GM12878 (cell line): ENCODE results near the gene GRIK1. TPM values are rescaled to one million over a fixed set of nuclear protein-coding genes. Genes with fewer than 3 reads are reported as not detected.

Source experiments
- ATAC-seq: fragments of 200-7000 bp; cut with Tn5 transposase; 3 replicates; pipeline ENCODE4 v1.9.1; 2020; ENCODE audit warnings: mild to moderate bottlenecking, moderate library complexity
- BruUV-seq: library from RNA; stranded (reverse); fragments of 400-500 nt; replicated peaks from 2 replicates; lab custom pipeline; 2021; lab: Mats Ljungman, UMichigan
- CTCF ChIA-PET: fragments of 300-600 bp; sonication (Branson Sonifier 250); formaldehyde crosslinking; extraction: SDS; loops from one replicate; lab custom pipeline; 2021; ENCODE audit warnings: inconsistent platforms; lab: Yijun Ruan, JAX
- POLR2A ChIA-PET: fragments of 350-600 bp; formaldehyde crosslinking; extraction: SDS; loops from one replicate; lab custom pipeline; 2021; ENCODE audit warnings: inconsistent platforms; lab: Charles Lee
- RAD21 ChIA-PET: fragments of 300-600 bp; sonication (Branson Sonifier 250); formaldehyde crosslinking; loops from one replicate; lab custom pipeline; 2023; ENCODE audit warnings: antibody characterized with exemption; ENCODE audit not compliant: unreplicated experiment; lab: Charles Lee
- SMC1A ChIA-PET: fragments of 300-600 bp; sonication (Branson Sonifier 250); formaldehyde crosslinking; loops from one replicate; lab custom pipeline; 2023; ENCODE audit not compliant: unreplicated experiment, uncharacterized antibody; lab: Charles Lee
- DNase-seq: peaks from one replicate; pipeline ENCODE4 v3.0.0-alpha.2; 2011; ENCODE audit warnings: low read depth, low spot score
- FAIRE-seq: peaks from 3 replicates; lab custom pipeline; 2011; peaks lifted over from hg19 to GRCh38; lab: Jason Lieb, UNC
- H2AFZ ChIP-seq: 2 replicates; pipeline ENCODE4 v1.6.0; 2011; ENCODE audit warnings: low read depth, low read length, control low read depth; ENCODE audit not compliant: control insufficient read depth
- H3K27ac ChIP-seq: 2 replicates; pipeline ENCODE4 v1.5.1; 2011; ENCODE audit warnings: control low read depth; ENCODE audit not compliant: control insufficient read depth, insufficient read depth
- H3K27me3 ChIP-seq, 2 experiments: replicated peaks in 1 of 2; 2 replicates each; pipeline versions ENCODE4 v1.6.0 to v1.6.1; 2011; ENCODE audit warnings: low read length in 1 of 2; ENCODE audit not compliant: control insufficient read depth in 2 of 2, insufficient read depth in 2 of 2
- H3K36me3 ChIP-seq, 2 experiments: 2 replicates each; pipeline ENCODE4 v1.5.1; 2011; ENCODE audit warnings: low read length in 1 of 2; ENCODE audit not compliant: control insufficient read depth in 2 of 2, insufficient read depth in 2 of 2
- H3K4me1 ChIP-seq: 2 replicates; pipeline ENCODE4 v1.6.1; 2011; ENCODE audit warnings: mild to moderate bottlenecking, low read length, moderate library complexity, mixed read lengths; ENCODE audit not compliant: control insufficient read depth, insufficient read depth
- H3K4me2 ChIP-seq: 2 replicates; pipeline ENCODE4 v1.6.0; 2011; ENCODE audit warnings: control low read depth; ENCODE audit not compliant: control insufficient read depth, insufficient read depth
- H3K4me3 ChIP-seq: fragments of 200-600 bp; sonication (generic); 2 replicates; pipeline ENCODE4 v1.5.1; 2016
- H3K79me2 ChIP-seq: 2 replicates; pipeline ENCODE4 v1.6.0; 2011; ENCODE audit warnings: low read length; ENCODE audit not compliant: control insufficient read depth, insufficient read depth
- H3K9ac ChIP-seq: 2 replicates; pipeline ENCODE4 v1.8.0; 2011; ENCODE audit warnings: low read length, control low read depth, mixed read lengths; ENCODE audit not compliant: control insufficient read depth, insufficient read depth
- H3K9me3 ChIP-seq: replicated peaks from 3 replicates; pipeline ENCODE4 v1.5.1; 2011; ENCODE audit warnings: mild to moderate bottlenecking, low read length; ENCODE audit not compliant: control insufficient read depth, insufficient read depth
- H4K20me1 ChIP-seq: 2 replicates; pipeline ENCODE4 v1.6.0; 2011; ENCODE audit not compliant: control insufficient read depth, insufficient read depth
- ATF2 ChIP-seq: IDR thresholded peaks from 2 replicates; pipeline ENCODE4 v1.6.1; 2012; ENCODE audit warnings: low read length, inconsistent platforms
- BCLAF1 ChIP-seq: fragments of 450-650 bp; IDR thresholded peaks from 2 replicates; pipeline ENCODE4 v1.6.1; 2017; ENCODE audit warnings: antibody characterized with exemption, mild to moderate bottlenecking, moderate library complexity
- E2F4 ChIP-seq: IDR thresholded peaks from 2 replicates; pipeline ENCODE4 v1.6.1; 2012; ENCODE audit warnings: low read depth, low read length, improper control_type of control experiment
- ELK1 ChIP-seq: IDR thresholded peaks from 2 replicates; pipeline ENCODE4 v1.6.1; 2012; ENCODE audit warnings: low read depth, low read length, improper control_type of control experiment
- JUNB ChIP-seq: IDR thresholded peaks from 2 replicates; pipeline ENCODE4 v1.6.1; 2016; ENCODE audit warnings: antibody characterized with exemption, mild to moderate bottlenecking
- MAX ChIP-seq: IDR thresholded peaks from 2 replicates; pipeline ENCODE4 v1.6.1; 2012; ENCODE audit warnings: low read depth, low read length, improper control_type of control experiment
- MXI1 ChIP-seq: fragments of 150-350 bp; IDR thresholded peaks from 2 replicates; pipeline ENCODE4 v1.6.1; 2011; ENCODE audit warnings: low read depth, mild to moderate bottlenecking, inconsistent platforms, low read length, improper control_type of control experiment
- PKNOX1 ChIP-seq: fragments of 450-650 bp; IDR thresholded peaks from 2 replicates; pipeline ENCODE4 v1.6.1; 2016; ENCODE audit warnings: mild to moderate bottlenecking
- SMARCA5 ChIP-seq: fragments of 450-650 bp; IDR thresholded peaks from 2 replicates; pipeline ENCODE4 v1.6.1; 2017; ENCODE audit warnings: mild to moderate bottlenecking
- STAT1 ChIP-seq: fragments of 450-650 bp; conservative IDR thresholded peaks from 2 replicates; pipeline ENCODE4 v1.6.1; 2014; ENCODE audit warnings: antibody characterized with exemption, mild to moderate bottlenecking
- ZBTB4 ChIP-seq: fragments of 450-650 bp; formaldehyde crosslinking; IDR thresholded peaks from 2 replicates; pipeline ENCODE4 v1.4.0; 2022; ENCODE audit warnings: mild to moderate bottlenecking, moderate library complexity
- ZNF24 ChIP-seq: fragments of 450-650 bp; IDR thresholded peaks from 2 replicates; pipeline ENCODE4 v1.6.1; 2017; ENCODE audit warnings: antibody characterized with exemption, mild to moderate bottlenecking
- ZZZ3 ChIP-seq: IDR thresholded peaks from 2 replicates; pipeline ENCODE4 v1.6.1; 2011; ENCODE audit warnings: low read depth; ENCODE audit not compliant: control insufficient read depth, insufficient read length
- WGBS: methylation state at CpG from one replicate; pipeline ENCODE4 v1.1.6; 2016; ENCODE audit warnings: low lambda C conversion rate; ENCODE audit not compliant: insufficient replicate concordance, insufficient coverage; ENCODE audit errors: missing lambda C conversion rate; 5-methylcytosine and 5-hydroxymethylcytosine counted together
- in situ Hi-C: fragments of 300-500 bp; cut with MboI; formaldehyde crosslinking; loops from 9 replicates; pipeline ENCODE4 v1.14.3; 2018; ENCODE audit warnings: mixed read lengths
- intact Hi-C: fragments of 100-400 bp; cut with micrococcal nuclease; formaldehyde crosslinking; loops from one replicate; pipeline ENCODE4 v1.14.2; 2022; ENCODE audit not compliant: unreplicated experiment
- polyA plus RNA-seq, 11 experiments: library from polyadenylated mRNA; depleted of rRNA in 4 of 11; unstranded in 6 of 11; stranded (reverse) in 5 of 11; fragments of >200 nt; fragmentation: Nextera tagmentation in 4 of 11; fragmentation: Illumina TruSeq in 1 of 11; extraction: Ambion mirVana in 4 of 11; extraction: Trizol in 1 of 11; gene quantifications; 1 replicate in 1 of 11; 2 replicates in 10 of 11; pipeline versions ENCODE4 v1.2.1 to v1.2.3, GENCODE V29; 2011 to 2016; ENCODE audit warnings: inconsistent platforms in 2 of 11, missing spikeins in 2 of 11, low read depth in 1 of 11
- total RNA-seq, 4 experiments: library from RNA; depleted of rRNA in 3 of 4; stranded (reverse); fragments of >200 nt in 3 of 4; fragmentation: Illumina TruSeq in 1 of 4; extraction: Trizol in 1 of 4; gene quantifications; 2 replicates each; pipeline versions ENCODE4 v1.2.1 to v1.2.3, GENCODE V29; 2013 to 2021

Gene GRIK1
- total and polyA plus RNA-seq, 10 of the 15 experiments (the other 5 are each of a cell fraction or from before 2014, with no cell fraction given), result 0.05 to 0.13 (median 0.09) TPM; not detected in 7

- no TSS peak for BruUV-seq
- Histone ChIP-seq H4K20me1 (no peaks in the 10 kb centered on the region), H3K4me2 (no peak overlapping the region), H3K79me2 (no peaks in the 10 kb centered on the region), H2AFZ (no peak overlapping the region), H3K4me1 (no peaks in the 10 kb centered on the region), H3K4me3 (no peak overlapping the region), H3K9me3 (no peaks in the 10 kb centered on the region), H3K36me3 (no peaks in the 10 kb centered on the region), H3K27me3 (no peaks in the 10 kb centered on the region), H3K27ac (no peak overlapping the region), H3K9ac (no peak overlapping the region)
- TF ChIP-seq E2F4 (no peak), STAT1 (no peak), ZZZ3 (no peak), MXI1 (no peak), MAX (no peak), JUNB (no peak), SMARCA5 (no peak), PKNOX1 (no peak), ZNF24 (no peak), ELK1 (no peak), ZBTB4 (CRISPR knock-in tag) (no peak), ATF2 (no peak), BCLAF1 (no peak)
- in situ Hi-C loops, result no loop called here
- DNase-seq, result no peak
- WGBS, result 32% methylated on average over 3 of the region's 3 CpGs
- ChIA-PET CTCF (no interaction called here), SMC1A (no interaction called here), POLR2A (no interaction called here), RAD21 (no interaction called here)
- intact Hi-C loops, result no loop called here
- no peak for FAIRE-seq
- no peak for ATAC-seq
Observed at GRCh38 chr21:29625990-29626389, 313.8 kb downstream of the GRIK1 start.
